GM13976 (cell line): ENCODE measurements around the gene HCRT.

Experiments used
- DNase-seq: peaks from one replicate; pipeline ENCODE4 v3.0.0; 2012; ENCODE audit warnings: low spot score
- in situ Hi-C: fragments of 300-500 bp; cut with MboI; formaldehyde crosslinking; loops from one replicate; pipeline ENCODE4 v1.12.0; 2022; ENCODE audit warnings: low sequenced_read_pairs, mixed read lengths, inconsistent platforms; ENCODE audit not compliant: unreplicated experiment
- TF ChIP-seq, protein P1 (sequence below): IDR thresholded peaks from 2 replicates; pipeline ENCODE4 v1.5.1; 2012; ENCODE audit warnings: borderline replicate concordance, mild to moderate bottlenecking; ENCODE audit not compliant: insufficient read depth; ENCODE audit errors: extremely low read depth, missing control alignments, control extremely low read depth

Gene HCRT, protein sequence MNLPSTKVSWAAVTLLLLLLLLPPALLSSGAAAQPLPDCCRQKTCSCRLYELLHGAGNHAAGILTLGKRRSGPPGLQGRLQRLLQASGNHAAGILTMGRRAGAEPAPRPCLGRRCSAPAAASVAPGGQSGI

DNA sequence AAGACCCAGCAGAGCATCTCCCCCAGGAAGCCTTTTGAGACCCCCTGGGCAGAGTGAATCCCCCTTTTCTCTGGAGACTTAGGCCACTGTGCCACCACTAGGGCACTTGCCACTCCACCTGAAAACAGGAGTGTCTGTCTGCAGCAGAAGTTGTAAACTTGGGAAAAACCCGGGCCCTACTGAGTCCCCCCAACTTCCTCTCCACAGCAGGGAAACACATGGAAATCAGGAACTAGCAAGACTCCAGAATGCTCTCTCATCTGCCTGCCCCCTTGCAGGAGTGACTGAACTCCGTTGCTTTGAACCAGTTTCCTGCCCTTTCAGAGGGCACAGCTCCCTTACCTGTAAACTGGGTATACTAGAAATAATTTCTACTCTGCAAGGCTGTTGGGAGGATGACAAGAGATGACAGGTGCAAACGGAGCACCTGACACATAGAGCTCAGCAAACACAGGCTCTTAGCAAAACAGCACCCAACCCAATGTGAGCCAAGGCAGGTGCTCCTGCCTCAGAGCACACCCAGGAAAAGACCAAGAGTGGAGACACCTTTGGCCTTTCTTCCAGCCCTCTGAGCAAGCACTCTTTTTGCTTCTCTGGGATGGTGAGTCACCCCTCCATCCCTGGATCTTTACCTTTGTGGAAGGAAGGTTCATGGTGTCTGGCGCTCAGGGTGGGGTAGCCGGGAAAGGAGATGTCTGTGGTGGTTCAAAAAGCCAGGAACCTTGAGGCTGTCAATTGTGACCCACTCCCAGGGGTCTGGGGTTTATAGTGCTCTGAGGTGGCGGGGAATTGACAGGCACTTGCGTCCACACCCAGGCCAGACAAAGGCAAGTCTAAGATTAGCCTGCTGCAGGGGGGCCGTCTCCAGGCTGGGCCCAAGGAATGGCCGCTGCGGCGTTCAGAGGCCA is at the start of gene HCRT:
TSS of gene HCRT (minus strand) at position 740 of the 908 bp plus-strand sequence. CDS start at position 653, 87 bp downstream.
- in situ Hi-C loops = loop anchor here (25.0 kb wide), 1 partner anchor 227 kb away; the partner anchor contains the start of gene CAVIN1
- no peak for DNase-seq
- TF ChIP-seq, protein P1, sequence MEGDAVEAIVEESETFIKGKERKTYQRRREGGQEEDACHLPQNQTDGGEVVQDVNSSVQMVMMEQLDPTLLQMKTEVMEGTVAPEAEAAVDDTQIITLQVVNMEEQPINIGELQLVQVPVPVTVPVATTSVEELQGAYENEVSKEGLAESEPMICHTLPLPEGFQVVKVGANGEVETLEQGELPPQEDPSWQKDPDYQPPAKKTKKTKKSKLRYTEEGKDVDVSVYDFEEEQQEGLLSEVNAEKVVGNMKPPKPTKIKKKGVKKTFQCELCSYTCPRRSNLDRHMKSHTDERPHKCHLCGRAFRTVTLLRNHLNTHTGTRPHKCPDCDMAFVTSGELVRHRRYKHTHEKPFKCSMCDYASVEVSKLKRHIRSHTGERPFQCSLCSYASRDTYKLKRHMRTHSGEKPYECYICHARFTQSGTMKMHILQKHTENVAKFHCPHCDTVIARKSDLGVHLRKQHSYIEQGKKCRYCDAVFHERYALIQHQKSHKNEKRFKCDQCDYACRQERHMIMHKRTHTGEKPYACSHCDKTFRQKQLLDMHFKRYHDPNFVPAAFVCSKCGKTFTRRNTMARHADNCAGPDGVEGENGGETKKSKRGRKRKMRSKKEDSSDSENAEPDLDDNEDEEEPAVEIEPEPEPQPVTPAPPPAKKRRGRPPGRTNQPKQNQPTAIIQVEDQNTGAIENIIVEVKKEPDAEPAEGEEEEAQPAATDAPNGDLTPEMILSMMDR = no peak

DNA sequence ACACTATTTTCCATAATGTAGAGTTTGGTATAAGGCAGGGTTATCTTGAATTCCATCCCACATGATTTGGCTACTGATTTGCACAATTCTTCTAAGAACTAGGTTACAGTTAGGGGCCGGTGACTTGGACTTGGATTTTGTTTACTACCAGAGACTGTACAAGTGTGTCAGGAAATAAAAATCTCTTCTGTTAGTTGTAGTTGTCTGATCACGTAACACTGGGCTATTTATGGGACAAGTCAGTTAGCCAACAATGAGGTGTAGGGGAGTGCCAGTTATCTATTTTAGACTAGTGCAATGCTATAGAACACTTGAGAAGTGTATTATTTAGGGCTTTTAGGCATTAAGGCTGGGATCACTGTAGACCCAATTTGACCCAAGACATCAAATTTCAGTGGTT is 48.7 kb upstream of the HCRT start:
- DNase-seq = no peak
- TF ChIP-seq, protein P1 = no peak
- in situ Hi-C loops = no loop called here

DNA sequence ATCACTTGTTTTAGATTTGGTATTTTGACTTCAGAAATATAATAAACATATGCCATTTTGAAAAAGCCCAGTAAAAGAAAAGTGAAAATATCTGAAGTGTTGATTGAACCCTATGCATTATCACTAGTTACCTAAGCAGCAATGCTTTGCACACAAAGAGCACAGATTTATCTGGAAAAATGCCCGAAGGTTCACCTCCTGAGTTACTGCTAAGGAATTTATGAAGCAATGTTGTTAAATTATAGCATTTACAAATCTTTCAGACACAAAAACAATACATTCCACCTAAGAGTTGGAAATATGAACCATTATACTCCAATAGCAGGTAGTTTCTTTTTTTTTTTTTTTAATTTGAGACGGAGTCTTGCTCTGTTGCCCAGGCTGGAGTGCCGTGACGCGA is 47.9 kb upstream of the HCRT start:
- TF ChIP-seq, protein P1 = no peak
- in situ Hi-C loops = no loop called here
- no peak for DNase-seq

DNA sequence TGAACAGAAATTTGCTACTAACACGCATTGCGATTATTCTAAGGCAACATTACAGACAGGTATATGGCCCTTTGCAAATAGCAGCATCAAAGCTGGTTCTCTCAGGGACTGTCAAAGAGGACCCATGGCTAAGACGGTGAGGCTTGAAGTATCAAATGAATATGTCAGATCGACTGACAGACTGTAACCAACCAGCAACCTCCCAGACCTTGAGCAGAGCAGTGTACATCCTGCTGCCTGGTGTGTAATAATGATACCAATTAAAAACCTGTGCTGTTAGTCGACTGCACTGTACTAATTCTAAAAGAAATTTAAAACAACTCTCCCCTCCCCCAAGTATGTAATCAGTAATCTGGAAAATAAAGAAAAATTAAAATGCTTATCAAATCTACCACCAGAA is 45.0 kb upstream of the HCRT start:
- TF ChIP-seq, protein P1 = no peak
- DNase-seq = no peak

DNA sequence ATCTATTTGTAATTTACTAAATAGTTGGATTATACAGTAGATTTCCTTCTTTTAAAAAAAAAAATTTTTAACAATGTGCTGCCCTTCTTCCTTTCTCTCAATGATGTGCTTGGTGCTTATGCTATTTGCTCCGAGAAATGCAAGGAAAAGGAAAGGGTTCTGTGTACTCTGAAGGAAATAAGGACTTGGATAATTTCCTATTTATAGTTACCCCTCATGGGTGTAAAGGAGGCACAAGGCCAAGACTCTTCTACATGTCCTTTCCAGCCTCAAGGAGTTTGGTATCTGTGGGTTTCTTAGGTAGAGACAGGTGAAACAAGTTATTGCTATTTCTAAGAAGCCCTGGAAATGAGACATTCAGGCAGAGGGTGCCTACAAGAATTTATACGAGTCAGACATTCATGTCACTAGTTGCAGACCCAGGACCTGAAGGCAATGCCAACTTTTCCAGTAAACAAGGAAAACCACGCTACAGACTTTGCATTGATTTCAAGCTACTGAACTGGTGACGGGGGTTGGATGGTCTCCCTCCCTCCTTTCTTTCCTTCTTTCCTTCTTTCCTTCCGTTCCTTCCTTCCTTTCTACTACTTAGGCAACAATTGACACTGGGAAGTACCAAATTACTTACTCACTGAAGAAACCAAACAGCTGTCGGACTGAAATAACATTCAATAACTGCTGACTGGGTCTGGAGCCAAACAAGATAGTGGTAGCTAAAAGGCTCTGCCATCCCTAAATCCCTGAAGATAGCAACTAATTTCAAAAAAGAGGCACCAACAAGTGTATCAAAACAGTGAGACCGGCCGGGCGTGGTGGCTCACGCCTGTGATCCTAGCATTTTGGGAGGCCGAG is 42.8 kb upstream of the HCRT start:
- in situ Hi-C loops = no loop called here
- TF ChIP-seq, protein P1 = no peak
- DNase-seq = no peak

More for the DNA sequence above, 45.0 kb upstream of the HCRT start:
- in situ Hi-C loops = no loop called here

DNA sequence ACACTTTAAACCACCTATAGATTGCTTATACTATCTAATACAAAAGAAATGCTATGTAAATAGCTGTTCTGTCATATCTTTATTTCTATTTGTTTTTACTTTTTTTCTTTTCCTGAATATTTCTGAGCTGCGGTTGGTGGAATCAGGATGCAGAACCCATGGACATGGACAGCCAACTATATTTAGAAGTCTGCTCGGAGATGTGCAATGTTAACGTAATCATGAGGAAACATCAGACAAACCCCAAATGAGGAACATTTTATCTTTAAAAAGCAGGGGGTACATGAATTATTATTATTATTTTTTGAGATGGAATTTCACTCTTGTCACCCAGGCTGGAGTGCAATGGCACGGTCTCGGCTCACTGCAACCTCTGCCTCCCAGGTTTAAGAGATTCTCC is 40.4 kb upstream of the HCRT start:
- in situ Hi-C loops = no loop called here
- no peak for DNase-seq
- TF ChIP-seq, protein P1 = no peak
